GM23338 (cell line): ENCODE measurements around the gene CRB2. TPM values are rescaled to one million over a fixed set of nuclear protein-coding genes. Genes with fewer than 3 reads are reported as not detected.

Source experiments
- ATAC-seq: fragments of 200-7000 bp; cut with Tn5 transposase; 3 replicates; pipeline ENCODE4 v1.9.1; 2020
- DNase-seq: peaks from one replicate; pipeline ENCODE4 v3.0.0-alpha.2; 2015; ENCODE audit warnings: low spot score
- H2AFZ ChIP-seq: fragments of 200-600 bp; sonication (generic); 2 replicates; pipeline ENCODE4 v1.8.0; 2016; ENCODE audit warnings: antibody characterized with exemption, mild to moderate bottlenecking, moderate library complexity
- H3F3A ChIP-seq: fragments of 200-600 bp; sonication (generic); replicated peaks from 2 replicates; pipeline ENCODE4 v1.8.0; 2017; ENCODE audit warnings: antibody characterized with exemption, mixed run types, low read depth
- H3K27ac ChIP-seq: fragments of 200-600 bp; sonication (generic); 2 replicates; pipeline ENCODE4 v1.6.1; 2016; ENCODE audit warnings: low read depth
- H3K27me3 ChIP-seq: fragments of 200-600 bp; sonication (generic); 2 replicates; pipeline ENCODE4 v1.8.0; 2016; ENCODE audit warnings: mild to moderate bottlenecking, mixed run types, moderate library complexity; ENCODE audit not compliant: insufficient read depth
- H3K36me3 ChIP-seq: fragments of 200-600 bp; sonication (generic); 2 replicates; pipeline ENCODE4 v1.8.0; 2016; ENCODE audit warnings: mild to moderate bottlenecking; ENCODE audit not compliant: insufficient read depth
- H3K4me1 ChIP-seq: fragments of 200-600 bp; sonication (generic); 2 replicates; pipeline ENCODE4 v1.8.0; 2016; ENCODE audit warnings: mild to moderate bottlenecking, moderate library complexity; ENCODE audit not compliant: insufficient read depth
- H3K4me2 ChIP-seq: fragments of 200-600 bp; sonication (generic); 2 replicates; pipeline ENCODE4 v1.7.1; 2017; ENCODE audit warnings: mixed run types
- H3K4me3 ChIP-seq: fragments of 200-600 bp; sonication (generic); 2 replicates; pipeline ENCODE4 v1.6.1; 2016; ENCODE audit warnings: mixed run types
- H3K79me2 ChIP-seq: fragments of 200-600 bp; sonication (generic); replicated peaks from 2 replicates; pipeline ENCODE4 v1.8.0; 2017; ENCODE audit warnings: mild to moderate bottlenecking; ENCODE audit not compliant: insufficient read depth
- H3K9me2 ChIP-seq: fragments of 200-600 bp; sonication (generic); 2 replicates; pipeline ENCODE4 v1.8.0; 2017; ENCODE audit not compliant: insufficient read depth
- H4K20me1 ChIP-seq: fragments of 200-600 bp; sonication (generic); replicated peaks from 2 replicates; pipeline ENCODE4 v1.8.0; 2017; ENCODE audit warnings: mild to moderate bottlenecking; ENCODE audit not compliant: insufficient read depth
- H3K27ac Mint-ChIP-seq: 2 replicates; pipeline ENCODE4 v1.8.0; 2020; ENCODE audit warnings: inconsistent platforms, mild to moderate bottlenecking, moderate library complexity, mixed read lengths
- H3K27me3 Mint-ChIP-seq: 3 replicates; pipeline ENCODE4 v1.8.0; 2022; ENCODE audit warnings: low read depth, mild to moderate bottlenecking, moderate library complexity, mixed read lengths, inconsistent platforms; ENCODE audit not compliant: insufficient read depth, poor library complexity
- H3K36me3 Mint-ChIP-seq: 3 replicates; pipeline ENCODE4 v1.8.0; 2021; ENCODE audit warnings: low read depth, mild to moderate bottlenecking, inconsistent platforms, moderate library complexity, mixed read lengths
- H3K4me1 Mint-ChIP-seq: 3 replicates; pipeline ENCODE4 v1.8.0; 2020; ENCODE audit warnings: mild to moderate bottlenecking, inconsistent platforms, mixed read lengths
- H3K4me3 Mint-ChIP-seq: 3 replicates; pipeline ENCODE4 v1.8.0; 2021; ENCODE audit warnings: moderate library complexity, mild to moderate bottlenecking, inconsistent platforms, mixed read lengths
- H3K9me3 Mint-ChIP-seq: 3 replicates; pipeline ENCODE4 v1.8.0; 2020; ENCODE audit warnings: moderate library complexity, mild to moderate bottlenecking, inconsistent platforms, mixed read lengths
- CREB1 ChIP-seq: fragments of 250-450 bp; sonication (Bioruptor Pico); IDR thresholded peaks from 2 replicates; pipeline ENCODE4 v1.5.0; 2020; ENCODE audit warnings: low read depth, mild to moderate bottlenecking, moderate library complexity
- ETS1 ChIP-seq: IDR thresholded peaks from 2 replicates; pipeline ENCODE4 v1.6.1; 2016; ENCODE audit warnings: antibody characterized with exemption
- JUNB ChIP-seq: IDR thresholded peaks from one replicate; pipeline ENCODE4 v1.6.1; 2016; ENCODE audit warnings: antibody characterized with exemption; ENCODE audit not compliant: unreplicated experiment
- NANOG ChIP-seq: IDR thresholded peaks from 2 replicates; pipeline ENCODE4 v1.6.1; 2016; ENCODE audit warnings: antibody characterized with exemption, borderline replicate concordance
- POLR2AphosphoS5 ChIP-seq: IDR thresholded peaks from 2 replicates; pipeline ENCODE4 v1.6.1; 2016; ENCODE audit warnings: antibody characterized with exemption, low read depth
- STAT1 ChIP-seq: IDR thresholded peaks from one replicate; pipeline ENCODE4 v1.6.1; 2016; ENCODE audit warnings: antibody characterized with exemption; ENCODE audit not compliant: unreplicated experiment
- ZNF114 ChIP-seq: fragments of 250-450 bp; sonication (Bioruptor Pico); IDR thresholded peaks from 2 replicates; pipeline ENCODE4 v1.5.0; 2020; ENCODE audit warnings: mild to moderate bottlenecking, moderate library complexity
- polyA plus RNA-seq: library from polyadenylated mRNA; unstranded; fragments of >200 nt; fragmentation: Nextera tagmentation; extraction: Ambion mirVana; gene quantifications from 2 replicates; pipeline ENCODE4 v1.2.1, GENCODE V29; 2016
- total RNA-seq: library from RNA; depleted of rRNA; stranded (reverse); fragments of >200 nt; shearing (Covaris generic); gene quantifications from 2 replicates; pipeline ENCODE4 v1.2.3, GENCODE V29; 2014
- TF ChIP-seq, protein P1 (sequence below): fragments of 250-450 bp; sonication (Bioruptor Pico); IDR thresholded peaks from 2 replicates; pipeline ENCODE4 v1.5.0; 2020; ENCODE audit warnings: mild to moderate bottlenecking, moderate library complexity
- TF ChIP-seq, protein P2 (sequence below): IDR thresholded peaks from one replicate; pipeline ENCODE4 v1.6.1; 2018; ENCODE audit warnings: antibody characterized with exemption; ENCODE audit not compliant: unreplicated experiment
- TF ChIP-seq, protein P3 (sequence below), 2 experiments: fragments of 200-600 bp in 1 of 2; sonication (generic) in 1 of 2; conservative IDR thresholded peaks; 2 replicates each; pipeline versions ENCODE4 v1.5.1 to v1.6.1; 2016 to 2017; ENCODE audit warnings: antibody characterized with exemption in 2 of 2, low read depth in 2 of 2, mild to moderate bottlenecking in 2 of 2, moderate library complexity in 1 of 2

CRB2 gene
- total and polyA plus RNA-seq, 2 experiments from 2014 or later, result 0.34 to 10.2 TPM

- Histone ChIP-seq H3K27me3 (peaks cover 37% of the 10 kb centered on the region), H3K36me3 (no peaks in the 10 kb centered on the region), H2AFZ (no peak overlapping the region), H3K27ac (no peak overlapping the region), H3K4me3 (no peak overlapping the region), H3K79me2 (no peaks in the 10 kb centered on the region), H4K20me1 (no peaks in the 10 kb centered on the region), H3K4me1 (peaks cover 5% of the 10 kb centered on the region), H3K4me2 (no peak overlapping the region), H3K9me2 (no peaks in the 10 kb centered on the region), H3F3A (peaks cover 5% of the 10 kb centered on the region; the same call in 1 of the 2 replicates)
- Mint-ChIP-seq H3K4me3 (no peak overlapping the region), H3K27ac (no peak overlapping the region), H3K9me3 (no peaks in the 10 kb centered on the region), H3K36me3 (no peaks in the 10 kb centered on the region), H3K27me3 (peaks cover 41% of the 10 kb centered on the region), H3K4me1 (peaks cover 26% of the 10 kb centered on the region)
- DNase-seq (no peak), ATAC-seq (no peak)
- TF ChIP-seq STAT1, result no peak
- no peak for TF ChIP-seq JUNB
- no peak for TF ChIP-seq CREB1 (CRISPR knock-in tag)
- no peak for TF ChIP-seq ZNF114 (CRISPR knock-in tag)
- TF ChIP-seq, protein P1, sequence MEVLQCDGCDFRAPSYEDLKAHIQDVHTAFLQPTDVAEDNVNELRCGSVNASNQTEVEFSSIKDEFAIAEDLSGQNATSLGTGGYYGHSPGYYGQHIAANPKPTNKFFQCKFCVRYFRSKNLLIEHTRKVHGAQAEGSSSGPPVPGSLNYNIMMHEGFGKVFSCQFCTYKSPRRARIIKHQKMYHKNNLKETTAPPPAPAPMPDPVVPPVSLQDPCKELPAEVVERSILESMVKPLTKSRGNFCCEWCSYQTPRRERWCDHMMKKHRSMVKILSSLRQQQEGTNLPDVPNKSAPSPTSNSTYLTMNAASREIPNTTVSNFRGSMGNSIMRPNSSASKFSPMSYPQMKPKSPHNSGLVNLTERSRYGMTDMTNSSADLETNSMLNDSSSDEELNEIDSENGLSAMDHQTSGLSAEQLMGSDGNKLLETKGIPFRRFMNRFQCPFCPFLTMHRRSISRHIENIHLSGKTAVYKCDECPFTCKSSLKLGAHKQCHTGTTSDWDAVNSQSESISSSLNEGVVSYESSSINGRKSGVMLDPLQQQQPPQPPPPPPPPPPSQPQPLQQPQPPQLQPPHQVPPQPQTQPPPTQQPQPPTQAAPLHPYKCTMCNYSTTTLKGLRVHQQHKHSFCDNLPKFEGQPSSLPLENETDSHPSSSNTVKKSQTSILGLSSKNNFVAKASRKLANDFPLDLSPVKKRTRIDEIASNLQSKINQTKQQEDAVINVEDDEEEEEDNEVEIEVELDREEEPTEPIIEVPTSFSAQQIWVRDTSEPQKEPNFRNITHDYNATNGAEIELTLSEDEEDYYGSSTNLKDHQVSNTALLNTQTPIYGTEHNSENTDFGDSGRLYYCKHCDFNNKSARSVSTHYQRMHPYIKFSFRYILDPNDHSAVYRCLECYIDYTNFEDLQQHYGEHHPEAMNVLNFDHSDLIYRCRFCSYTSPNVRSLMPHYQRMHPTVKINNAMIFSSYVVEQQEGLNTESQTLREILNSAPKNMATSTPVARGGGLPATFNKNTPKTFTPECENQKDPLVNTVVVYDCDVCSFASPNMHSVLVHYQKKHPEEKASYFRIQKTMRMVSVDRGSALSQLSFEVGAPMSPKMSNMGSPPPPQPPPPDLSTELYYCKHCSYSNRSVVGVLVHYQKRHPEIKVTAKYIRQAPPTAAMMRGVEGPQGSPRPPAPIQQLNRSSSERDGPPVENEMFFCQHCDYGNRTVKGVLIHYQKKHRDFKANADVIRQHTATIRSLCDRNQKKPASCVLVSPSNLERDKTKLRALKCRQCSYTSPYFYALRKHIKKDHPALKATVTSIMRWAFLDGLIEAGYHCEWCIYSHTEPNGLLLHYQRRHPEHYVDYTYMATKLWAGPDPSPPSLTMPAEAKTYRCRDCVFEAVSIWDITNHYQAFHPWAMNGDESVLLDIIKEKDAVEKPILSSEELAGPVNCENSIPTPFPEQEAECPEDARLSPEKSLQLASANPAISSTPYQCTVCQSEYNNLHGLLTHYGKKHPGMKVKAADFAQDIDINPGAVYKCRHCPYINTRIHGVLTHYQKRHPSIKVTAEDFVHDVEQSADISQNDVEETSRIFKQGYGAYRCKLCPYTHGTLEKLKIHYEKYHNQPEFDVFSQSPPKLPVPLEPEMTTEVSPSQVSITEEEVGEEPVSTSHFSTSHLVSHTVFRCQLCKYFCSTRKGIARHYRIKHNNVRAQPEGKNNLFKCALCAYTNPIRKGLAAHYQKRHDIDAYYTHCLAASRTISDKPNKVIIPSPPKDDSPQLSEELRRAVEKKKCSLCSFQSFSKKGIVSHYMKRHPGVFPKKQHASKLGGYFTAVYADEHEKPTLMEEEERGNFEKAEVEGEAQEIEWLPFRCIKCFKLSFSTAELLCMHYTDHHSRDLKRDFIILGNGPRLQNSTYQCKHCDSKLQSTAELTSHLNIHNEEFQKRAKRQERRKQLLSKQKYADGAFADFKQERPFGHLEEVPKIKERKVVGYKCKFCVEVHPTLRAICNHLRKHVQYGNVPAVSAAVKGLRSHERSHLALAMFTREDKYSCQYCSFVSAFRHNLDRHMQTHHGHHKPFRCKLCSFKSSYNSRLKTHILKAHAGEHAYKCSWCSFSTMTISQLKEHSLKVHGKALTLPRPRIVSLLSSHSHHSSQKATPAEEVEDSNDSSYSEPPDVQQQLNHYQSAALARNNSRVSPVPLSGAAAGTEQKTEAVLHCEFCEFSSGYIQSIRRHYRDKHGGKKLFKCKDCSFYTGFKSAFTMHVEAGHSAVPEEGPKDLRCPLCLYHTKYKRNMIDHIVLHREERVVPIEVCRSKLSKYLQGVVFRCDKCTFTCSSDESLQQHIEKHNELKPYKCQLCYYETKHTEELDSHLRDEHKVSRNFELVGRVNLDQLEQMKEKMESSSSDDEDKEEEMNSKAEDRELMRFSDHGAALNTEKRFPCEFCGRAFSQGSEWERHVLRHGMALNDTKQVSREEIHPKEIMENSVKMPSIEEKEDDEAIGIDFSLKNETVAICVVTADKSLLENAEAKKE, result no peak
- TF ChIP-seq POLR2AphosphoS5, result no peak
- TF ChIP-seq NANOG, result no peak
- TF ChIP-seq, protein P2, sequence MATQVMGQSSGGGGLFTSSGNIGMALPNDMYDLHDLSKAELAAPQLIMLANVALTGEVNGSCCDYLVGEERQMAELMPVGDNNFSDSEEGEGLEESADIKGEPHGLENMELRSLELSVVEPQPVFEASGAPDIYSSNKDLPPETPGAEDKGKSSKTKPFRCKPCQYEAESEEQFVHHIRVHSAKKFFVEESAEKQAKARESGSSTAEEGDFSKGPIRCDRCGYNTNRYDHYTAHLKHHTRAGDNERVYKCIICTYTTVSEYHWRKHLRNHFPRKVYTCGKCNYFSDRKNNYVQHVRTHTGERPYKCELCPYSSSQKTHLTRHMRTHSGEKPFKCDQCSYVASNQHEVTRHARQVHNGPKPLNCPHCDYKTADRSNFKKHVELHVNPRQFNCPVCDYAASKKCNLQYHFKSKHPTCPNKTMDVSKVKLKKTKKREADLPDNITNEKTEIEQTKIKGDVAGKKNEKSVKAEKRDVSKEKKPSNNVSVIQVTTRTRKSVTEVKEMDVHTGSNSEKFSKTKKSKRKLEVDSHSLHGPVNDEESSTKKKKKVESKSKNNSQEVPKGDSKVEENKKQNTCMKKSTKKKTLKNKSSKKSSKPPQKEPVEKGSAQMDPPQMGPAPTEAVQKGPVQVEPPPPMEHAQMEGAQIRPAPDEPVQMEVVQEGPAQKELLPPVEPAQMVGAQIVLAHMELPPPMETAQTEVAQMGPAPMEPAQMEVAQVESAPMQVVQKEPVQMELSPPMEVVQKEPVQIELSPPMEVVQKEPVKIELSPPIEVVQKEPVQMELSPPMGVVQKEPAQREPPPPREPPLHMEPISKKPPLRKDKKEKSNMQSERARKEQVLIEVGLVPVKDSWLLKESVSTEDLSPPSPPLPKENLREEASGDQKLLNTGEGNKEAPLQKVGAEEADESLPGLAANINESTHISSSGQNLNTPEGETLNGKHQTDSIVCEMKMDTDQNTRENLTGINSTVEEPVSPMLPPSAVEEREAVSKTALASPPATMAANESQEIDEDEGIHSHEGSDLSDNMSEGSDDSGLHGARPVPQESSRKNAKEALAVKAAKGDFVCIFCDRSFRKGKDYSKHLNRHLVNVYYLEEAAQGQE, result no peak
- TF ChIP-seq, protein P3, sequence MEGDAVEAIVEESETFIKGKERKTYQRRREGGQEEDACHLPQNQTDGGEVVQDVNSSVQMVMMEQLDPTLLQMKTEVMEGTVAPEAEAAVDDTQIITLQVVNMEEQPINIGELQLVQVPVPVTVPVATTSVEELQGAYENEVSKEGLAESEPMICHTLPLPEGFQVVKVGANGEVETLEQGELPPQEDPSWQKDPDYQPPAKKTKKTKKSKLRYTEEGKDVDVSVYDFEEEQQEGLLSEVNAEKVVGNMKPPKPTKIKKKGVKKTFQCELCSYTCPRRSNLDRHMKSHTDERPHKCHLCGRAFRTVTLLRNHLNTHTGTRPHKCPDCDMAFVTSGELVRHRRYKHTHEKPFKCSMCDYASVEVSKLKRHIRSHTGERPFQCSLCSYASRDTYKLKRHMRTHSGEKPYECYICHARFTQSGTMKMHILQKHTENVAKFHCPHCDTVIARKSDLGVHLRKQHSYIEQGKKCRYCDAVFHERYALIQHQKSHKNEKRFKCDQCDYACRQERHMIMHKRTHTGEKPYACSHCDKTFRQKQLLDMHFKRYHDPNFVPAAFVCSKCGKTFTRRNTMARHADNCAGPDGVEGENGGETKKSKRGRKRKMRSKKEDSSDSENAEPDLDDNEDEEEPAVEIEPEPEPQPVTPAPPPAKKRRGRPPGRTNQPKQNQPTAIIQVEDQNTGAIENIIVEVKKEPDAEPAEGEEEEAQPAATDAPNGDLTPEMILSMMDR (conservative IDR thresholded peaks at IDR 0.05; ENCODE audit: low read depth in 2 of 2), result no peak
- no peak for TF ChIP-seq ETS1
Measured at GRCh38 chr9:123371228-123371584, 15.2 kb downstream of the CRB2 start.
